GM06990 (cell line): ENCODE results near the gene KLHL29.

Source experiments
- DNase-seq: peaks from one replicate; pipeline ENCODE4 v3.0.0-alpha.2; 2011; ENCODE audit not compliant: insufficient read length; ENCODE audit errors: extremely low read depth
- H3K27me3 ChIP-seq: replicated peaks from 2 replicates; pipeline ENCODE4 v1.6.0; 2011; ENCODE audit warnings: low read length; ENCODE audit not compliant: control insufficient read depth, insufficient read depth
- H3K36me3 ChIP-seq: 2 replicates; pipeline ENCODE4 v1.5.1; 2011; ENCODE audit warnings: low read length; ENCODE audit not compliant: control insufficient read depth, insufficient read depth
- H3K4me3 ChIP-seq: replicated peaks from 2 replicates; pipeline ENCODE4 v1.5.1; 2011; ENCODE audit warnings: low read depth, mild to moderate bottlenecking, control low read depth, low read length
- TF ChIP-seq, protein P1 (sequence below): IDR thresholded peaks from 2 replicates; pipeline ENCODE4 v1.5.1; 2011; ENCODE audit warnings: low read length, control low read depth, mild to moderate bottlenecking, inconsistent platforms; ENCODE audit not compliant: insufficient read depth, poor library complexity, severe bottlenecking

The KLHL29 gene

DNA sequence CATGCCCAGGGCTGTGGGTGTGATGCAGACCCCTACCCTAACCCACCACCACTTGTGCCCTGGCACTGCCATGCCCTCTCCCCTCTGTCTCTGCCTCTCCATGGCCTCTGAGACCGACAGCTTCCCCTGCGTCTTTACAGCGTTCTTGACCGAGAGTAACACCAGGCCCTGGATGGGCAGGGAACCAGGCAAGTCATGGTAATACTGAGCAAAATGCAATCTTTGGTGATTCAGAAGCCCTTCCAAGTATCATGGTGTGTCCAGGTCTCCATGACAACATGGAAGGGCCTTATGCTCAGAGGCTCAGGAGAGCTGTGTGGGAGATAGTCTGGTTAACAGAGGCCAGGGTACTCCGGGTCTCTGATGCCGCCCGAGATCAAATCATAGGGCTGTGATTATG is 176.1 kb downstream of the KLHL29 start:
- no peak overlapping the region for H3K4me3 ChIP-seq
- H3K27me3 ChIP-seq: no peaks in the 10 kb centered on the region
- H3K36me3 ChIP-seq: no peaks in the 10 kb centered on the region
- no peak for DNase-seq
- TF ChIP-seq, protein P1, sequence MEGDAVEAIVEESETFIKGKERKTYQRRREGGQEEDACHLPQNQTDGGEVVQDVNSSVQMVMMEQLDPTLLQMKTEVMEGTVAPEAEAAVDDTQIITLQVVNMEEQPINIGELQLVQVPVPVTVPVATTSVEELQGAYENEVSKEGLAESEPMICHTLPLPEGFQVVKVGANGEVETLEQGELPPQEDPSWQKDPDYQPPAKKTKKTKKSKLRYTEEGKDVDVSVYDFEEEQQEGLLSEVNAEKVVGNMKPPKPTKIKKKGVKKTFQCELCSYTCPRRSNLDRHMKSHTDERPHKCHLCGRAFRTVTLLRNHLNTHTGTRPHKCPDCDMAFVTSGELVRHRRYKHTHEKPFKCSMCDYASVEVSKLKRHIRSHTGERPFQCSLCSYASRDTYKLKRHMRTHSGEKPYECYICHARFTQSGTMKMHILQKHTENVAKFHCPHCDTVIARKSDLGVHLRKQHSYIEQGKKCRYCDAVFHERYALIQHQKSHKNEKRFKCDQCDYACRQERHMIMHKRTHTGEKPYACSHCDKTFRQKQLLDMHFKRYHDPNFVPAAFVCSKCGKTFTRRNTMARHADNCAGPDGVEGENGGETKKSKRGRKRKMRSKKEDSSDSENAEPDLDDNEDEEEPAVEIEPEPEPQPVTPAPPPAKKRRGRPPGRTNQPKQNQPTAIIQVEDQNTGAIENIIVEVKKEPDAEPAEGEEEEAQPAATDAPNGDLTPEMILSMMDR: no peak

DNA sequence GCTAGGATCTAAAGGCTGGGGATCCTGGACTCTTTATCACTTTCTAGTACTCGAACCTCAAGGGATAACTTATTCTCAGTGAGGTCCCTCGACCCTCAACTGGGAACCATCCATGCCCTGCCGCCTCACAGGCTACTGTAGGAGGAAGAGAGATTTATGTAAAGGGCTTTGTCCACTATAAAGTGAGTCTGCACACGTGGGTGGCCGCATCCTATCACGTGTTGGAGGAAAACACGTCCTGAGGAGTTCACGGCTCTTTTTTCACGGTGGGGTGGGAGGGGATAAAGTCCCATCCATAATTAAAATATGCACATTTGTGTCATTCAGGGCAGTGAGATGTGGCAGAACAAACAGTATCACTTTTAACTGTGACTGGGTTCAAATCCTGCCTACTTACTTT is 176.6 kb downstream of the KLHL29 start:
- Histone ChIP-seq H3K27me3 (no peaks in the 10 kb centered on the region), H3K4me3 (no peak overlapping the region), H3K36me3 (no peaks in the 10 kb centered on the region)
- no peak for DNase-seq
- TF ChIP-seq, protein P1: no peak

DNA sequence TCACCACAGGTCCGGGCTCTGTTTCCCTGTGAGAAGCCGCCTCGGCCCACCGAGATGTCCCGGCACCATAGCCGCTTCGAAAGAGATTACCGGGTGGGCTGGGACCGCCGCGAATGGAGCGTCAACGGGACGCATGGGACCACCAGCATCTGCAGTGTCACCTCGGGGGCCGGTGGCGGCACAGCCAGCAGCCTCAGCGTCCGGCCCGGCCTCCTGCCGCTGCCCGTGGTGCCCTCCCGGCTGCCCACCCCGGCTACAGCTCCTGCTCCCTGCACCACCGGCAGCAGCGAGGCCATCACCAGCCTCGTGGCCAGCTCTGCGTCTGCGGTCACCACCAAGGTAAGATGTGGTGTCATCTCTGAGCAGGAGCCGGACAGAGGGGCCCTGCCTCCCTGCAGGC is 177.2 kb downstream of the KLHL29 start:
- TF ChIP-seq, protein P1: no peak
- DNase-seq: no peak
- Histone ChIP-seq H3K36me3 (no peaks in the 10 kb centered on the region), H3K27me3 (no peaks in the 10 kb centered on the region), H3K4me3 (no peak overlapping the region)

DNA sequence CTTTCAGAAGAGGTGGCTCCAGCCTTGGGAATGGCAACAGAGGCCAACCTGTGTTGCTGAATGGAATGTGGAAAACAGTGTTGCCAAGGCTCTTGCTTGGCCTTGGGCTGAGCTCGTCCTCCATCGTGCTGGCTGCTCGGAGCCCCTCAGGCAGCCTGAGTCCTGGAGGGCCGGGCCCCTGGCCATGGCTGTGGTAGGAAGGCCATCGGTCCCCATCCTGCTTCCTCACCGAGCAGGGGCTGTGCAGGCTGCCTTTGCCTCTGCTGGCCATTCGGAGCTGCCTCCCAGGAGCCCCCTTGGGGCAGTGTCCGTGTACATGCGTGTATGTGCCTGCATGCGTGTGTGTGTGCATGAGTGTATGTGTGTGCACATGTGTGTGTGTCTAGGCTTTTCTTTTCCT is 178.2 kb downstream of the KLHL29 start:
- no peaks in the 10 kb centered on the region for H3K36me3 ChIP-seq
- TF ChIP-seq, protein P1: no peak
- no peak for DNase-seq
- no peaks in the 10 kb centered on the region for H3K27me3 ChIP-seq
- no peak overlapping the region for H3K4me3 ChIP-seq

DNA sequence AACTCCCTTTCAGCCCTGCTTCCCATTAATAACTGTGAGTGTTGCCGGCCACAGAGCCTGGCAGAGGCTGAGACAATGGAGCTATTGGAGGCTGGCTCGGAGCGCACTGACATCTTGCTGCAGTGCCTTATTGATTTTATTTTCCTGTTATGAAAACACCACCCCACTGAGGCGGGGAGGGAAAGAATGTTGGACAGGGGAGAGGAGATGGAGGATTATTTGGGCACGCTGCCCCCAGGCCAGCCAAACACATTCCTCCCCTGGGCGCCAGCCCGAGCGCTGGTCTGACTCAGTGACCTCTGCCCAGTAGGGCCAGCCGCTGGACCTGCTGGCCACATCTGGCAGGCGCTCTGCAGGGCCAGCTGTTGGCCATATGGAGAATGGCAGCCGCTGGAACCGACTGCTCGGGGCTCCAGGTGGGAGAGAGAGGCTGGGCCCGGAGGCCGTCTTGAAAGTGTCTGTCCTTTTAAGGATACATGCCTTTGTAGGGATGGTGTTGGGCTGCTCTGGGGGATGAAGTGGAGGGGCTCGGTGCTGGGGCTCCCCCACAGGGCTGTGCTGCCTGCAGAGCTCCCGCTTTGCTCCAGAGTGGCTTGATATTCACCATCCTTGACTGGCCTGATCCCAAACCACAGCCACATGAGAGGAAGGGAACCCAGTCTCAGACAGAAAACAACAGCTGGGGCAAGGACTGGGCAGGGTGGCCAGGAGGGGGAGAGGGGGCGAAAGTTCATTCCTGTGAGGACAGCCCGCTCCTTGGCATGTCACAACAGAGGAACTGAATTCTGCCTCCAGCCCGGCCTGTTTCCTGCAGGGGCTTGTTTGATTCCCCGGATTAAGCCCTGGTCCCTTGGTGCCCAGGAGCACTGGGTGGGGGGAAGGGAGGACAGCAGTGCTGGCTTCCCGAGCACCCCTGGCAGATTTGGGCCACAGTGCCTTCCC is 179.0 kb downstream of the KLHL29 start:
- TF ChIP-seq, protein P1: no peak
- Histone ChIP-seq H3K4me3 (no peak overlapping the region), H3K27me3 (no peaks in the 10 kb centered on the region), H3K36me3 (no peaks in the 10 kb centered on the region)
- DNase-seq: no peak
